ENCODE results near the gene RNF138.

DNA sequence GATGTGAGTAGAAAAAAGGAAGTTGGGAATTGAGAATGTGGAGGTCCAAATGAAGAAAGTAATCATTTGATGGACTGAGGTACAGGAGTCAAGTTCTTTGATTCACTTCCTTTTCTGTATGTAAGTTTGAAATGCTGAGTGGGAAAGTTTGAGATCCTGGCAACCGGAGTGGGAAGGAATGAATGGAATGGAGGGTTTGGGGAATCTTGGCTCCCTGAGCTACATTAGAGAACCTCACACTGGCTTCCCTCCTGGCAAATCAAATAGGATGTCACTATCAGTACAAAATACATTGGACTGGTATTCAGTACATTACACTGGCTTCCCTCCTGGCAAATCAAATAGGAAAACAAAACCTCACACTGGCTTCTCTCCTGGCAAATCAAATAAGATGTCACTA is 9.8 kb upstream of the RNF138 start:
- TF ChIP-seq, protein P1, sequence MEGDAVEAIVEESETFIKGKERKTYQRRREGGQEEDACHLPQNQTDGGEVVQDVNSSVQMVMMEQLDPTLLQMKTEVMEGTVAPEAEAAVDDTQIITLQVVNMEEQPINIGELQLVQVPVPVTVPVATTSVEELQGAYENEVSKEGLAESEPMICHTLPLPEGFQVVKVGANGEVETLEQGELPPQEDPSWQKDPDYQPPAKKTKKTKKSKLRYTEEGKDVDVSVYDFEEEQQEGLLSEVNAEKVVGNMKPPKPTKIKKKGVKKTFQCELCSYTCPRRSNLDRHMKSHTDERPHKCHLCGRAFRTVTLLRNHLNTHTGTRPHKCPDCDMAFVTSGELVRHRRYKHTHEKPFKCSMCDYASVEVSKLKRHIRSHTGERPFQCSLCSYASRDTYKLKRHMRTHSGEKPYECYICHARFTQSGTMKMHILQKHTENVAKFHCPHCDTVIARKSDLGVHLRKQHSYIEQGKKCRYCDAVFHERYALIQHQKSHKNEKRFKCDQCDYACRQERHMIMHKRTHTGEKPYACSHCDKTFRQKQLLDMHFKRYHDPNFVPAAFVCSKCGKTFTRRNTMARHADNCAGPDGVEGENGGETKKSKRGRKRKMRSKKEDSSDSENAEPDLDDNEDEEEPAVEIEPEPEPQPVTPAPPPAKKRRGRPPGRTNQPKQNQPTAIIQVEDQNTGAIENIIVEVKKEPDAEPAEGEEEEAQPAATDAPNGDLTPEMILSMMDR (conservative IDR thresholded peaks at IDR 0.05; ENCODE audit: low read depth, low read length): no peak
- no peak for TF ChIP-seq EZH2 (IDR thresholded peaks at IDR 0.05; ENCODE audit: borderline replicate concordance, low read depth, low read length, poor library complexity, severe bottlenecking)

Measured in A673 (cell line).